HEK293 (cell line): ENCODE measurements around the gene MC1R.
A peak's percentile ranks its signal among the peaks of the same experiment; 100 is the strongest.

Source experiments
- FEZF1 ChIP-seq: fragments of 450-650 bp; formaldehyde crosslinking; IDR thresholded peaks from 2 replicates; pipeline ENCODE4 v1.5.1; 2016; ENCODE audit warnings: missing biosample characterization, missing genetic modification characterization
- GFI1B ChIP-seq: fragments of 450-650 bp; formaldehyde crosslinking; IDR thresholded peaks from 2 replicates; pipeline ENCODE4 v1.5.1; 2016; ENCODE audit warnings: missing biosample characterization, missing genetic modification characterization
- HOXC10 ChIP-seq: sonication (generic); formaldehyde crosslinking; IDR thresholded peaks from 2 replicates; pipeline ENCODE4 v1.8.1; 2023; ENCODE audit warnings: mild to moderate bottlenecking, missing genetic modification reagents
- KLF1 ChIP-seq: fragments of 450-650 bp; formaldehyde crosslinking; IDR thresholded peaks from 2 replicates; pipeline ENCODE4 v1.5.1; 2016; ENCODE audit warnings: missing biosample characterization, missing genetic modification characterization
- KLF16 ChIP-seq: fragments of 450-650 bp; formaldehyde crosslinking; IDR thresholded peaks from 2 replicates; pipeline ENCODE4 v1.5.1; 2017; ENCODE audit warnings: missing biosample characterization, missing genetic modification characterization
- SETDB1 ChIP-seq: IDR thresholded peaks from one replicate; pipeline ENCODE4 v1.6.1; 2017; ENCODE audit warnings: mild to moderate bottlenecking, low read length, moderate library complexity, mixed read lengths; ENCODE audit not compliant: insufficient read length
- YY1 ChIP-seq: fragments of 450-650 bp; formaldehyde crosslinking; IDR thresholded peaks from 2 replicates; pipeline ENCODE4 v1.5.1; 2018; ENCODE audit warnings: missing biosample characterization, missing genetic modification characterization
- ZBTB17 ChIP-seq: fragments of 450-650 bp; formaldehyde crosslinking; IDR thresholded peaks from 2 replicates; pipeline ENCODE4 v1.5.1; 2016; ENCODE audit warnings: missing biosample characterization, missing genetic modification characterization
- ZBTB20 ChIP-seq: fragments of 450-650 bp; formaldehyde crosslinking; IDR thresholded peaks from 2 replicates; pipeline ENCODE4 v1.5.1; 2016; ENCODE audit warnings: missing biosample characterization, missing genetic modification characterization
- ZBTB8A ChIP-seq: fragments of 450-650 bp; formaldehyde crosslinking; IDR thresholded peaks from 2 replicates; pipeline ENCODE4 v1.5.1; 2016; ENCODE audit warnings: missing biosample characterization, missing genetic modification characterization
- ZEB2 ChIP-seq: fragments of 450-650 bp; formaldehyde crosslinking; IDR thresholded peaks from 2 replicates; pipeline ENCODE4 v1.5.1; 2016; ENCODE audit warnings: missing biosample characterization, missing genetic modification characterization
- ZFP69B ChIP-seq: fragments of 450-650 bp; formaldehyde crosslinking; IDR thresholded peaks from 2 replicates; pipeline ENCODE4 v1.5.1; 2016; ENCODE audit warnings: missing biosample characterization, missing genetic modification characterization
- ZNF146 ChIP-seq: fragments of 450-650 bp; formaldehyde crosslinking; IDR thresholded peaks from 2 replicates; pipeline ENCODE4 v1.5.1; 2016; ENCODE audit warnings: missing biosample characterization, missing genetic modification characterization
- ZNF202 ChIP-seq: fragments of 450-650 bp; formaldehyde crosslinking; IDR thresholded peaks from 2 replicates; pipeline ENCODE4 v1.5.1; 2016; ENCODE audit warnings: missing biosample characterization, missing genetic modification characterization, borderline replicate concordance
- ZNF221 ChIP-seq: fragments of 450-650 bp; formaldehyde crosslinking; IDR thresholded peaks from 2 replicates; pipeline ENCODE4 v1.5.1; 2017; ENCODE audit warnings: missing biosample characterization, missing genetic modification characterization, borderline replicate concordance
- ZNF335 ChIP-seq: fragments of 450-650 bp; formaldehyde crosslinking; conservative IDR thresholded peaks from 2 replicates; pipeline ENCODE4 v1.5.1; 2016; ENCODE audit warnings: missing biosample characterization, missing genetic modification characterization
- ZNF341 ChIP-seq: fragments of 450-650 bp; formaldehyde crosslinking; IDR thresholded peaks from 2 replicates; pipeline ENCODE4; 2016; ENCODE audit warnings: low read depth, missing biosample characterization, missing genetic modification characterization
- ZNF350 ChIP-seq: fragments of 450-650 bp; formaldehyde crosslinking; IDR thresholded peaks from 2 replicates; pipeline ENCODE4 v1.5.0; 2017; ENCODE audit warnings: missing biosample characterization, mild to moderate bottlenecking, missing genetic modification characterization
- ZNF426 ChIP-seq: fragments of 450-650 bp; formaldehyde crosslinking; IDR thresholded peaks from 2 replicates; pipeline ENCODE4 v1.5.1; 2017; ENCODE audit warnings: missing biosample characterization, missing genetic modification characterization, mild to moderate bottlenecking, inconsistent platforms, moderate library complexity
- ZNF514 ChIP-seq: fragments of 450-650 bp; formaldehyde crosslinking; IDR thresholded peaks from 2 replicates; pipeline ENCODE4 v1.5.1; 2016; ENCODE audit warnings: missing biosample characterization, missing genetic modification characterization
- ZNF544 ChIP-seq: fragments of 450-650 bp; formaldehyde crosslinking; IDR thresholded peaks from 2 replicates; pipeline ENCODE4 v1.5.0; 2017; ENCODE audit warnings: missing biosample characterization, missing genetic modification characterization
- ZNF585B ChIP-seq: fragments of 450-650 bp; formaldehyde crosslinking; IDR thresholded peaks from 2 replicates; pipeline ENCODE4 v1.5.1; 2016; ENCODE audit warnings: missing biosample characterization, missing genetic modification characterization
- ZNF629 ChIP-seq: fragments of 450-650 bp; formaldehyde crosslinking; IDR thresholded peaks from 2 replicates; pipeline ENCODE4 v1.5.1; 2017; ENCODE audit warnings: missing biosample characterization, missing genetic modification characterization
- ZNF670 ChIP-seq: fragments of 450-650 bp; formaldehyde crosslinking; IDR thresholded peaks from 2 replicates; pipeline ENCODE4 v1.5.1; 2016; ENCODE audit warnings: missing biosample characterization, missing genetic modification characterization, low read depth
- ZNF76 ChIP-seq: fragments of 450-650 bp; formaldehyde crosslinking; IDR thresholded peaks from 2 replicates; pipeline ENCODE4; 2016; ENCODE audit warnings: low read depth, missing biosample characterization, missing genetic modification characterization, borderline replicate concordance
- ZNF776 ChIP-seq: fragments of 450-650 bp; formaldehyde crosslinking; IDR thresholded peaks from 2 replicates; pipeline ENCODE4 v1.5.0; 2017; ENCODE audit warnings: missing biosample characterization, missing genetic modification characterization, borderline replicate concordance
- ZNF843 ChIP-seq: fragments of 450-650 bp; formaldehyde crosslinking; IDR thresholded peaks from 2 replicates; pipeline ENCODE4 v1.5.1; 2016; ENCODE audit warnings: missing biosample characterization, missing genetic modification characterization
- ZSCAN18 ChIP-seq: fragments of 450-650 bp; formaldehyde crosslinking; IDR thresholded peaks from 2 replicates; pipeline ENCODE4 v1.5.1; 2016; ENCODE audit warnings: missing biosample characterization, missing genetic modification characterization
- ZXDB ChIP-seq: fragments of 450-650 bp; formaldehyde crosslinking; IDR thresholded peaks from 2 replicates; pipeline ENCODE4 v1.5.1; 2016; ENCODE audit warnings: missing biosample characterization, missing genetic modification characterization
- TF ChIP-seq, protein P1 (sequence below): fragments of 450-650 bp; formaldehyde crosslinking; IDR thresholded peaks from 2 replicates; pipeline ENCODE4 v1.5.1; 2016; ENCODE audit warnings: missing biosample characterization, missing genetic modification characterization

MC1R gene

GRCh38 chr16:89873109-89873971 is 45.3 kb upstream of the MC1R start, which contains the start of gene TCF25 (continued):
- TF ChIP-seq ZSCAN18 (tag by site-specific recombination): 0 out of 2 replicates have a peak, but pooled peaks have one; percentile 19
- peak; percentile 50 for TF ChIP-seq KLF16
- TF ChIP-seq FEZF1: no peak
- TF ChIP-seq ZNF76 (tag by site-specific recombination): peak; percentile 35; the same call in 1 of the 2 replicates
- no peak for TF ChIP-seq ZNF544 (tag by site-specific recombination)
- TF ChIP-seq GFI1B (tag by site-specific recombination): 0 out of 2 replicates have a peak, but pooled peaks have one; percentile 22
- no peak for TF ChIP-seq HOXC10 (CRISPR knock-in tag)
- peak; percentile 75 for TF ChIP-seq ZBTB8A
- no peak for TF ChIP-seq ZFP69B (tag by site-specific recombination)
- TF ChIP-seq, protein P1, sequence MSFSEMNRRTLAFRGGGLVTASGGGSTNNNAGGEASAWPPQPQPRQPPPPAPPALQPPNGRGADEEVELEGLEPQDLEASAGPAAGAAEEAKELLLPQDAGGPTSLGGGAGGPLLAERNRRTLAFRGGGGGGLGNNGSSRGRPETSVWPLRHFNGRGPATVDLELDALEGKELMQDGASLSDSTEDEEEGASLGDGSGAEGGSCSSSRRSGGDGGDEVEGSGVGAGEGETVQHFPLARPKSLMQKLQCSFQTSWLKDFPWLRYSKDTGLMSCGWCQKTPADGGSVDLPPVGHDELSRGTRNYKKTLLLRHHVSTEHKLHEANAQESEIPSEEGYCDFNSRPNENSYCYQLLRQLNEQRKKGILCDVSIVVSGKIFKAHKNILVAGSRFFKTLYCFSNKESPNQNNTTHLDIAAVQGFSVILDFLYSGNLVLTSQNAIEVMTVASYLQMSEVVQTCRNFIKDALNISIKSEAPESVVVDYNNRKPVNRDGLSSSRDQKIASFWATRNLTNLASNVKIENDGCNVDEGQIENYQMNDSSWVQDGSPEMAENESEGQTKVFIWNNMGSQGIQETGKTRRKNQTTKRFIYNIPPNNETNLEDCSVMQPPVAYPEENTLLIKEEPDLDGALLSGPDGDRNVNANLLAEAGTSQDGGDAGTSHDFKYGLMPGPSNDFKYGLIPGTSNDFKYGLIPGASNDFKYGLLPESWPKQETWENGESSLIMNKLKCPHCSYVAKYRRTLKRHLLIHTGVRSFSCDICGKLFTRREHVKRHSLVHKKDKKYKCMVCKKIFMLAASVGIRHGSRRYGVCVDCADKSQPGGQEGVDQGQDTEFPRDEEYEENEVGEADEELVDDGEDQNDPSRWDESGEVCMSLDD (tag by site-specific recombination): peak; percentile 14; the same call in 1 of the 2 replicates
- TF ChIP-seq YY1 (tag by site-specific recombination): no peak; the same call in 1 of the 2 replicates
- peak; percentile 68 for TF ChIP-seq ZNF341 (tag by site-specific recombination)
- no peak for TF ChIP-seq ZNF221
- peak; percentile 88 for TF ChIP-seq ZEB2 (tag by site-specific recombination)
- no peak for TF ChIP-seq ZNF350 (tag by site-specific recombination)
- TF ChIP-seq ZNF202: no peak
- peak; percentile 74 for TF ChIP-seq ZBTB20 (tag by site-specific recombination)
- peak; percentile 70 for TF ChIP-seq ZXDB
- no peak for TF ChIP-seq ZNF426 (tag by site-specific recombination)
- TF ChIP-seq ZNF629: peak; percentile 46; the same call in 1 of the 2 replicates
- TF ChIP-seq ZNF585B (tag by site-specific recombination): peak; percentile 78
- TF ChIP-seq KLF1 (tag by site-specific recombination): peak; percentile 77
- TF ChIP-seq ZNF776: no peak
- peak; percentile 51; the same call in 1 of the 2 replicates for TF ChIP-seq ZNF843
- TF ChIP-seq ZBTB17: peak; percentile 69
- peak; percentile 96 for TF ChIP-seq ZNF335 (tag by site-specific recombination)
- TF ChIP-seq SETDB1: no peak
- TF ChIP-seq ZNF146: 0 out of 2 replicates have a peak, but pooled peaks have one; percentile 34
- TF ChIP-seq ZNF514 (tag by site-specific recombination): no peak
- no peak for TF ChIP-seq ZNF670 (tag by site-specific recombination)
